ACC112 (cell line): Measurements from ENCODE around the gene CSF3.

Experiments
- H2AFZ ChIP-seq: fragments of 200-600 bp; sonication (generic); one replicate; pipeline ENCODE4 v1.6.0; 2017; ENCODE audit warnings: antibody characterized with exemption, low read length; ENCODE audit not compliant: unreplicated experiment
- H3K27ac ChIP-seq: fragments of 200-600 bp; sonication (generic); 2 replicates; pipeline ENCODE4 v1.5.1; 2014; ENCODE audit warnings: low read depth, mild to moderate bottlenecking, antibody characterized with exemption, low read length, moderate library complexity
- H3K27me3 ChIP-seq: fragments of 200-600 bp; sonication (generic); 2 replicates; pipeline ENCODE4 v1.6.1; 2014; ENCODE audit warnings: mild to moderate bottlenecking, antibody characterized with exemption, low read length, moderate library complexity, mixed read lengths; ENCODE audit not compliant: insufficient read depth
- H3K36me3 ChIP-seq: fragments of 200-600 bp; sonication (generic); 2 replicates; pipeline ENCODE4 v1.6.1; 2016; ENCODE audit warnings: mild to moderate bottlenecking, antibody characterized with exemption, low read length, moderate library complexity, mixed read lengths; ENCODE audit not compliant: insufficient read depth
- H3K4me1 ChIP-seq: fragments of 200-600 bp; sonication (generic); one replicate; pipeline ENCODE4 v1.6.1; 2016; ENCODE audit warnings: low read length, mixed read lengths; ENCODE audit not compliant: insufficient read depth, unreplicated experiment, control insufficient read depth
- H3K4me3 ChIP-seq: fragments of 200-600 bp; sonication (generic); 2 replicates; pipeline ENCODE4 v1.5.1; 2014; ENCODE audit warnings: mild to moderate bottlenecking, low read depth, low read length
- H3K79me2 ChIP-seq: fragments of 200-600 bp; sonication (generic); one replicate; pipeline ENCODE4 v1.6.0; 2016; ENCODE audit warnings: low read length; ENCODE audit not compliant: control insufficient read depth, unreplicated experiment, insufficient read depth

The CSF3 gene

GRCh38 chr17:40060887-40061608, 45.8 kb downstream of the CSF3 start:
- no peaks in the 10 kb centered on the region for H3K36me3 ChIP-seq
- no peak overlapping the region for H2AFZ ChIP-seq
- H3K27ac ChIP-seq = no peak overlapping the region
- H3K27me3 ChIP-seq = no peaks in the 10 kb centered on the region
- H3K4me1 ChIP-seq = peaks cover 34% of the 10 kb centered on the region
- no peak overlapping the region for H3K4me3 ChIP-seq
- peaks cover 29% of the 10 kb centered on the region for H3K79me2 ChIP-seq

DNA sequence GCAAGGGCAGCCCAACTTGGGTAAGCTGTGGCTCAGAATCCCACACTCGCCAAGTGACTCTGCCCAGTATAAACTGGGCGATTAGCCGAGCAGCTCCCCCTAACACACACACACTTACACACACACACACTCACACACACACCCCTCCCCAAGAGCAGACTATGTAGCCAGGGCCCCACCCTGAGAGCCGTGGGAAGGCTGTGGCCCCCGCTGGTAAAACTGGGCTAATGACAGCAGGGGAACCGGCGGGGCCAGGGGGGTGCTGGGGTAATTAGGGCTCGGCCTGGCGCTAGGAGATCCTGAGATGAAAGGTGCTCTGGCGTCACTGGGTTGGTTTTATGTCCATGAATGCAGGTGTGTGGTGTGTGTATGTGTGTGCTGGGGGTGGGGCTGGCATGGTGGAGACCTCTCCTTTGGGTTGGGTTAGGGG, 46.4 kb downstream of the CSF3 start:
- Histone ChIP-seq H3K79me2 (peaks cover 30% of the 10 kb centered on the region), H3K4me1 (peaks cover 34% of the 10 kb centered on the region), H3K4me3 (no peak overlapping the region), H3K27ac (no peak overlapping the region), H2AFZ (no peak overlapping the region), H3K36me3 (no peaks in the 10 kb centered on the region), H3K27me3 (no peaks in the 10 kb centered on the region)

DNA sequence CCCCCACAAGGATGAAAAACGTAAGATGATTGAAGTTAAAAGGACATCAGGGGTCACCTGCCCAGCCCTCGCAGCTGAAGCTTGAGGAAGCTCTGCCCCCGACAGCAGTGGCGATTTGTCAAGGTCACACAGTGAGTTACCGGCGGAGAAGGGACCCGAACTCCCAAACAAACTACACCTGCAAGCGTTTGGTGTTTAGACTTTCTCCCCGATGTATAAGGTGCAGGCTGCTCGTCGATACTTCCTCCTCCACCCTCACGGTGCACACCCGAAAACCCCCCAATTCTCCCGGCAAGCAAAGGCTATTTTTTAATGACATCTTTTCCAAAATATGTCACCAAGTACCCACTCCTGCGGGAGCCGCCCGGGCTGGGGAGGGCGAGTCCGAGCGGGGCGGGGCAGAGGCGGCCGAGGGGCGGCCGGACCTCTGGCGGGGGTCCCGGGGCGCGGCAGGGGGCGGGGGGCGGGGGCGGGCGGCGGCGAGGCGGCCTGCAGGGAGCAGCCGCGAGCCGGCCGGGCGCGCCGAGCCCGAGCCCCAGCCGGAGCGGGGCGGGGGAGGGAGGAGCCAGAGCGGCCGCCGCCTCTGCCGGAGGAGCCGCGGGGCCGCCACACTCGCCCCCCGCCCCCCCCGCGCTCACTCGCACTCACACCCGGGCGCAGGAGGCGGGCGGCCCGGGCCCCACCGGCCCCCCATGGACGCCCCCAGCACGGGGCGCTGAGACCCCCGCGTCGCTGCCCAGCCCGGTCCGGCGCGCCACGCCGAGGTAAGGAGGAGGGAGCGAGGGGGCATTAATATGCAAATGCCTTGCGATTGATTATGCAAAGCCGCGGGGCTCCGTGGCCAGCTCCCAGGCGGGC, 47.3 kb downstream of the CSF3 start, which contains the start of gene THRA:
THRA (plus strand) TSS at position 637 of the 858 bp plus-strand sequence. CDS start 11,524 bp downstream, outside the sequence.
- Histone ChIP-seq H2AFZ (peak within 1 kb of the TSS; percentile 91), H3K27me3 (no peaks in the 10 kb centered on the region), H3K4me3 (peak within 1 kb of the TSS; percentile 98), H3K36me3 (no peaks in the 10 kb centered on the region), H3K27ac (no peak within 1 kb of the TSS), H3K4me1 (peaks cover 35% of the 10 kb centered on the region), H3K79me2 (peaks cover 36% of the 10 kb centered on the region)

DNA sequence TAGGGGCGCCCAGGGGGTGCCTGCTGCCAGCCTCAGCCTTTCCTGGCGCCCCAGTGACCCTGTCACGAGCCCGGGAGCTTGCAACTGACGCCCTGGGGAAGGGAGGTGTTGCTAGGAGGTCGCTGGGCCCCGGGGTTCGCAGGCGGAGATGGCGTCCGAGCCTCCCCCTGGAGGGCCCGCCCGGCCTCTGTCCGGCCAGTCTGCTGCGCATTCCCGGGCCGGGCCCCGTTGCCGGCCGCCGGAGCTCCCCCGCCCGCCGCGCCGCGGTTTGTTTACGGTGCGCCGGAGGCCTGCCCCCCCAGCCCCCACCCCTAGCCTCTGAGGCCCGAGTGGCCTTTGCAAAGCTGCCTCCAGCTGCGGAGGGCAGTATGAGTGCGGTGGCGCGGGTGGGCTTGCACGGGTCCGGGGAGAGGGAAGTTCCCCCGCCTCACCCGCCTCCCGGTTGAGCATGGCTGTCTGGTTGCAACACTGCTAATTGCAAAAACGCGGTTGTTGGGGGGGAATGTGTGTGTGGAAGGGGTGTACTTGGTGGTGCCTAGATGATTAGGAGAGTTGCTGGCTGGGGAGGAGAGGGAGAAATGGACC, 48.0 kb downstream of the CSF3 start:
- no peak overlapping the region for H3K27ac ChIP-seq
- H2AFZ ChIP-seq = peak overlapping the region; percentile 91

DNA sequence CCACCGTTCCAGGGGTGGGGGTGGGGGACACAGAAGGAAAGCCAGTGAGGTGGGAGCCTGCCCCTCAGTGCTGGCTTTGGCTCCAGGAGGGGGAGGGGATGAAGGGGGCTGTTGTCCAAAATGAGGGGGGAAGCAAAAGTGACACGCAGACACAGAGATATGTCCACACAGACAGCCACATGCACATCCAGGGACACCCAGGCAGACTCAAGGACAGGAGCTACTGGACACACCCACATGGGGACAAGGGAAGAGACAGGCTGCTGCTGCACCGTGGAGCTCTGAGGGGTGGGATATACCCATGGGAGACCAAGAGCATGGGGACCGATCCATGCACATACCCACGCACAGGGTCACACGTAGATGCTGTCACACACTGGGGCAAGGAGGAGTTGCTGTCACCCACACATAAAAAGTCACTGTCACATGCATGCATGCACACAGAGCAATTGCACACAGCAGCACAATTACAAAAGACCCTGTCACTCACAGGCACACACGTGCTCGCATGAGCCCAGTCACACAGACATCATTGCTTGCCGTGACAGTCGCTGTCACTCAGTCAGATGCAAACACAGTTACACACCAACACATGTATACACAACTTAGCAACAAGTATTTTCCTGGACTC, 48.8 kb downstream of the CSF3 start:
- peak overlapping the region; percentile 98 for H3K4me3 ChIP-seq
- H3K79me2 ChIP-seq = peaks cover 46% of the 10 kb centered on the region
- H2AFZ ChIP-seq = no peak overlapping the region
- no peaks in the 10 kb centered on the region for H3K27me3 ChIP-seq
- H3K27ac ChIP-seq = no peak overlapping the region
- H3K4me1 ChIP-seq = peaks cover 38% of the 10 kb centered on the region
- H3K36me3 ChIP-seq = no peaks in the 10 kb centered on the region

More for the DNA sequence above, 48.0 kb downstream of the CSF3 start:
- peaks cover 41% of the 10 kb centered on the region for H3K79me2 ChIP-seq
- peak overlapping the region; percentile 98 for H3K4me3 ChIP-seq
- H3K36me3 ChIP-seq = no peaks in the 10 kb centered on the region
- H3K4me1 ChIP-seq = peaks cover 39% of the 10 kb centered on the region
- no peaks in the 10 kb centered on the region for H3K27me3 ChIP-seq

- no peak overlapping the region for H2AFZ ChIP-seq
- peaks cover 48% of the 10 kb centered on the region for H3K4me1 ChIP-seq
- no peaks in the 10 kb centered on the region for H3K27me3 ChIP-seq
- H3K4me3 ChIP-seq = peak overlapping the region; percentile 98
- peaks cover 48% of the 10 kb centered on the region for H3K79me2 ChIP-seq
- no peaks in the 10 kb centered on the region for H3K36me3 ChIP-seq
- H3K27ac ChIP-seq = peak overlapping the region; percentile 25; the same call in 1 of the 2 replicates
Observed at GRCh38 chr17:40064971-40065768, 49.9 kb downstream of the CSF3 start.

GRCh38 chr17:40065769-40066510, 50.7 kb downstream of the CSF3 start:
- Histone ChIP-seq H3K27me3 (no peaks in the 10 kb centered on the region), H3K36me3 (no peaks in the 10 kb centered on the region), H3K79me2 (peaks cover 56% of the 10 kb centered on the region), H3K27ac (no peak overlapping the region), H2AFZ (no peak overlapping the region), H3K4me1 (peaks cover 56% of the 10 kb centered on the region), H3K4me3 (peak overlapping the region; percentile 98; the same call in 1 of the 2 replicates)
